BE2C (cell line): ENCODE measurements around the gene NT5DC1.
"Not testable (repeated sequence)": the region's sequence is repeated elsewhere in the genome, so short reads cannot be mapped to it uniquely, and the experiment has no call there.

Source experiments
- DNase-seq: peaks from one replicate; pipeline ENCODE4 v3.0.0-alpha.2; 2020
- H3K27me3 ChIP-seq: fragments of 250-450 bp; sonication (Bioruptor Pico); 2 replicates; pipeline ENCODE4 v1.5.1; 2020; ENCODE audit warnings: mild to moderate bottlenecking
- H3K36me3 ChIP-seq: fragments of 250-450 bp; sonication (Bioruptor Pico); 2 replicates; pipeline ENCODE4 v1.5.1; 2020; ENCODE audit warnings: mild to moderate bottlenecking
- H3K4me1 ChIP-seq: fragments of 250-450 bp; sonication (Bioruptor Pico); 2 replicates; pipeline ENCODE4 v1.5.1; 2020
- H3K4me3 ChIP-seq: 2 replicates; pipeline ENCODE4 v1.5.1; 2011; ENCODE audit warnings: low read depth, low read length
- H3K9me3 ChIP-seq: fragments of 250-450 bp; sonication (Bioruptor Pico); 2 replicates; pipeline ENCODE4 v1.5.1; 2020
- TF ChIP-seq, protein P1 (sequence below): IDR thresholded peaks from 2 replicates; pipeline ENCODE4 v1.5.1; 2012; ENCODE audit warnings: mild to moderate bottlenecking, low read depth, low read length

Gene NT5DC1

DNA sequence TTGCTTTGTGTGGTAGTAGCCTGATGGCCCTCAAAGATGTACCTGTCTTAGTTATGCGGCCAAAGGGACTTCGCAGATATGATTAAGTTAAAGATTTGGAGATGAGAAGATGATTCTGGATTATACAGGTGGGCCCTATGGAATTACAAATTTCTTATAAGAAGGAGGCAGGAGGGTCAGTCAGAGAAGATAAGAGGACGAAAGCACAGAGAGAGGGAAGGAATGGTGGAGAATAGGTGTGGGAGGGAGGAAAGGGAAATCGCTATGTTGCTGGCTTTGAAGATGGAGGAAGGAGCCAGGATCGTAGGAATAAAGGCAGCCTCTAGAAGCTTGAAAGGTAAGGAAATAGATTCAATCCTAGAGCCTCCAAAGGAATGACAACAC is 180.3 kb downstream of the NT5DC1 start:
- Histone ChIP-seq H3K4me1 (no peaks in the 10 kb centered on the region; the same call in 1 of the 2 replicates), H3K9me3 (no peaks in the 10 kb centered on the region), H3K27me3 (0 out of 2 replicates have a peak, but pooled peaks cover 3% of the 10 kb centered on the region), H3K4me3 (no peak overlapping the region), H3K36me3 (peaks cover 8% of the 10 kb centered on the region)
- no peak for DNase-seq
- TF ChIP-seq, protein P1, sequence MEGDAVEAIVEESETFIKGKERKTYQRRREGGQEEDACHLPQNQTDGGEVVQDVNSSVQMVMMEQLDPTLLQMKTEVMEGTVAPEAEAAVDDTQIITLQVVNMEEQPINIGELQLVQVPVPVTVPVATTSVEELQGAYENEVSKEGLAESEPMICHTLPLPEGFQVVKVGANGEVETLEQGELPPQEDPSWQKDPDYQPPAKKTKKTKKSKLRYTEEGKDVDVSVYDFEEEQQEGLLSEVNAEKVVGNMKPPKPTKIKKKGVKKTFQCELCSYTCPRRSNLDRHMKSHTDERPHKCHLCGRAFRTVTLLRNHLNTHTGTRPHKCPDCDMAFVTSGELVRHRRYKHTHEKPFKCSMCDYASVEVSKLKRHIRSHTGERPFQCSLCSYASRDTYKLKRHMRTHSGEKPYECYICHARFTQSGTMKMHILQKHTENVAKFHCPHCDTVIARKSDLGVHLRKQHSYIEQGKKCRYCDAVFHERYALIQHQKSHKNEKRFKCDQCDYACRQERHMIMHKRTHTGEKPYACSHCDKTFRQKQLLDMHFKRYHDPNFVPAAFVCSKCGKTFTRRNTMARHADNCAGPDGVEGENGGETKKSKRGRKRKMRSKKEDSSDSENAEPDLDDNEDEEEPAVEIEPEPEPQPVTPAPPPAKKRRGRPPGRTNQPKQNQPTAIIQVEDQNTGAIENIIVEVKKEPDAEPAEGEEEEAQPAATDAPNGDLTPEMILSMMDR, result no peak

GRCh38 chr6:116282698-116283097 is 182.0 kb downstream of the NT5DC1 start:
- no peak for DNase-seq
- Histone ChIP-seq H3K27me3 (0 out of 2 replicates have a peak, but pooled peaks cover 3% of the 10 kb centered on the region), H3K36me3 (peaks cover 8% of the 10 kb centered on the region), H3K9me3 (no peaks in the 10 kb centered on the region), H3K4me3 (no peak overlapping the region), H3K4me1 (no peaks in the 10 kb centered on the region; the same call in 1 of the 2 replicates)
- TF ChIP-seq, protein P1, result no peak

GRCh38 chr6:116283191-116283590 is 182.5 kb downstream of the NT5DC1 start:
- H3K4me1 ChIP-seq, result no peaks in the 10 kb centered on the region; the same call in 1 of the 2 replicates
- no peak for DNase-seq
- 0 out of 2 replicates have a peak, but pooled peaks cover 3% of the 10 kb centered on the region for H3K27me3 ChIP-seq
- peaks cover 4% of the 10 kb centered on the region for H3K36me3 ChIP-seq
- no peaks in the 10 kb centered on the region for H3K9me3 ChIP-seq
- no peak overlapping the region for H3K4me3 ChIP-seq
- TF ChIP-seq, protein P1, result no peak

DNA sequence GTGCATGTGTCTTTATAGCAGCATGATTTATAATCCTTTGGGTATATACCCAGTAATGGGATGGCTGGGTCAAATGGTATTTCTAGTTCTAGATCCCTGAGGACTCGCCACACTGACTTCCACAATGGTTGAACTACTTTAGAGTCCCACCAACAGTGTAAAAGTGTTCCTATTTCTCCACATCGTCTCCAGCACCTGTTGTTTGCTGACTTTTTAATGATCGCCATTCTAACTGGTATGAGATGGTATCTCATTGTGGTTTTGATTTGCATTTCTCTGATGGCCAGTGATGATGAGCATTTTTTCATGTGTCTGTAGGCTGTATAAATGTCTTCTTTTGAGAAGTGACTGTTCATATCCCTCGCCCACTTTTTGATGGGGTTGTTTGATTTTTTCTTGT is 184.3 kb downstream of the NT5DC1 start:
- not testable (repeated sequence) for H3K27me3 ChIP-seq, DNase-seq, H3K36me3 ChIP-seq, H3K4me3 ChIP-seq, H3K4me1 ChIP-seq, H3K9me3 ChIP-seq

DNA sequence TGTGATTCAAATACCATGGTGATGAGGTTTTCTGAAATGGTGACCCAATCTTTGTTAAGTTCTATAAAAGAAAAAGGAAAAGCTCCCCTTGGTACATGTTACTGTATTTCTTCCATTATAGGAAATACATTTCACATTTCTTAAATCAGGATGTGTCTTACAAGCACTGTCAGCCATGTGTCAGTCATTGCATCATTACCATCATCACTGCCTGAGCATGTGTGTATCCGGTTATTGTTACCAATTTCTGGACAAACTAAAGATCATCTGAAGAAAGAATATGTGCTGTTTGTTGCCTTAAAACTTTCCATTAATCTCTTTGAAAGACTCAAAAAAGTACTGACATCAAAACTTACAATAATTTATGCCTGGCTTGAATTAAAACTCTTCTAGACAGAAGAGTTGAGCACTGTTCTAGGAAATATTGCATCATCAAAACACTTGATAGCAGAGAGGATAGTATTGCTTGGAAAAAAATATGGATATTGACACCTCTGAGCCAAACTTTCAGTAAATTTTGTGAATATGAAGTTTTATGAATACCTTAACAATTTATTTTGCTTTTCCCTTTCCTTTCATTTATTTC is 186.2 kb downstream of the NT5DC1 start:
- TF ChIP-seq, protein P1, result no peak
- Histone ChIP-seq H3K4me3 (no peak overlapping the region), H3K36me3 (no peaks in the 10 kb centered on the region), H3K27me3 (0 out of 2 replicates have a peak, but pooled peaks cover 3% of the 10 kb centered on the region), H3K4me1 (no peaks in the 10 kb centered on the region), H3K9me3 (no peaks in the 10 kb centered on the region)
- no peak for DNase-seq

DNA sequence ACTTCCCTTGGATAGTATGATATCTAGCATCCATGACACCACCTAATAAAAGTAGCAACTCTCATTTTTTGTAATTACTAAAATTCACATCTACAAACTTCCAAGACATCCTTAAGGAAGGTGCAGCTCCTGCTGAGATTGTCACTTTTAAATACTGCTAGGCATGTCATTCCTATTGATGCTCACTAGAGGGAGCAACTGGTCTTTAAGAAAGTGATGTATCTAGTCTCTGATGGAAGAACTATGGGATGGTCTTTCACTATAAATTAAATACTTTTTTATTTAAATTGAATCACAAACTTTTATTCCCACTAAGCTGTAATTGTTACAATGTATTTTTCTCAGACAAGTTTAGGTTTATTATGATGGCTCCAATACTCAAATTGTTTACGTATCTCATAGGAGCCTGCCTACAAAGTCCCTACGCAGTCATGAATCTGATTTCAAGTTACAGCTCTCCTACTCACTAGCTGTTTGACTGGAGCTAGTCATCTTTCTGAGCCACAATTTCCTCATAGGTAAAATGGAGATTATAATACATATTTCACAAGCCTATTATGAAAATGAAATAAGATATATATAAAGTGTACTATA is 187.1 kb downstream of the NT5DC1 start:
- Histone ChIP-seq H3K27me3 (0 out of 2 replicates have a peak, but pooled peaks cover 3% of the 10 kb centered on the region), H3K36me3 (no peaks in the 10 kb centered on the region), H3K4me1 (no peaks in the 10 kb centered on the region), H3K4me3 (no peak overlapping the region), H3K9me3 (no peaks in the 10 kb centered on the region)
- DNase-seq, result no peak
- TF ChIP-seq, protein P1, result peak; percentile 85
